Measurements from ENCODE around the gene SOWAHA. TPM values are rescaled to one million over a fixed set of nuclear protein-coding genes. Genes with fewer than 3 reads are reported as not detected.

Gene SOWAHA
- total RNA-seq, 1 experiment from 2014 or later: not detected

- no peak overlapping the region for H3K27ac ChIP-seq (ENCODE audit: low read length)
- H3K4me3 ChIP-seq (ENCODE audit: low read depth in 2 of 2, low read length in 2 of 2): no peak overlapping the region
- ChIA-PET POLR2A (interaction anchor here (0.7 kb wide), 1 partner anchor 9 kb away, joined by 3 read pairs; no protein-coding TSS in a partner anchor), CTCF (no interaction called here)
- in situ Hi-C loops (cut with HindIII; ENCODE audit: low pct_unique_long_range_greater_than_20kb, low sequenced_read_pairs) (no loop called here), intact Hi-C loops (cut with micrococcal nuclease; ENCODE audit: unreplicated experiment) (no loop called here)
- no peaks in the 10 kb centered on the region for H3K36me3 ChIP-seq (ENCODE audit: control insufficient read depth, insufficient read depth, low read length)
- H3K27me3 ChIP-seq (ENCODE audit: control insufficient read depth, insufficient read depth, low read length): no peaks in the 10 kb centered on the region
- no TSS peak for BruUV-seq (replicated peaks)
- H3K4me1 ChIP-seq (ENCODE audit: control insufficient read depth, insufficient read depth, low read length): no peaks in the 10 kb centered on the region
- DNase-seq (ENCODE audit: low read depth, low spot score) (no peak), ATAC-seq (no peak)
- H3K9me3 ChIP-seq (ENCODE audit: control insufficient read depth, insufficient read depth, low read depth, low read length): no peaks in the 10 kb centered on the region
- no peak for TF ChIP-seq POLR2AphosphoS5 (IDR thresholded peaks at IDR 0.05; ENCODE audit: low read depth, low read length)
Observed at GRCh38 chr5:132838516-132839282, 25.6 kb downstream of the SOWAHA start.

GRCh38 chr5:132839426-132840301 is 26.6 kb downstream of the SOWAHA start:
- intact Hi-C loops (cut with micrococcal nuclease; ENCODE audit: unreplicated experiment) (no loop called here), in situ Hi-C loops (cut with HindIII; ENCODE audit: low pct_unique_long_range_greater_than_20kb, low sequenced_read_pairs) (no loop called here)
- BruUV-seq (replicated peaks): no TSS peak
- ChIA-PET POLR2A (no interaction called here), CTCF (interaction anchor here (0.5 kb wide), 1 partner anchor 27 kb away, joined by 3 read pairs; the partner anchor contains the start of gene UQCRQ)
- ATAC-seq: no peak
- TF ChIP-seq REST (IDR thresholded peaks at IDR 0.05; ENCODE audit: insufficient read depth in 1 of 2, low read depth in 2 of 2, low read length in 1 of 2) (no peak), CTCF (IDR thresholded peaks at IDR 0.05) (no peak), TCF7L2 (IDR thresholded peaks at IDR 0.05; ENCODE audit: low read depth, low read length) (no peak), POLR2AphosphoS5 (IDR thresholded peaks at IDR 0.05; ENCODE audit: low read depth, low read length) (no peak), SIN3A (IDR thresholded peaks at IDR 0.05; ENCODE audit: borderline replicate concordance, insufficient read depth, low read depth, low read length) (no peak)
- H3K9me3 ChIP-seq (ENCODE audit: control insufficient read depth, insufficient read depth, low read depth, low read length): no peaks in the 10 kb centered on the region
- H3K4me3 ChIP-seq (ENCODE audit: low read depth in 2 of 2, low read length in 2 of 2): no peak overlapping the region
- no peak for DNase-seq (ENCODE audit: low read depth, low spot score)
- no peaks in the 10 kb centered on the region for H3K36me3 ChIP-seq (ENCODE audit: control insufficient read depth, insufficient read depth, low read length)
- no peak overlapping the region for H3K27ac ChIP-seq (ENCODE audit: low read length)
- H3K4me1 ChIP-seq (ENCODE audit: control insufficient read depth, insufficient read depth, low read length): no peaks in the 10 kb centered on the region
- no peaks in the 10 kb centered on the region for H3K27me3 ChIP-seq (ENCODE audit: control insufficient read depth, insufficient read depth, low read length)

All from Panc1 (cell line).